Measurements from ENCODE around the gene NRBF2. TPM values are rescaled to one million over a fixed set of nuclear protein-coding genes. Genes with fewer than 3 reads are reported as not detected.

Gene NRBF2
- total and polyA plus RNA-seq, 9 of the 15 experiments (the other 6 are each of a cell fraction or from before 2014, with no cell fraction given): 20.8 to 52.1 (median 30.5) TPM

DNA sequence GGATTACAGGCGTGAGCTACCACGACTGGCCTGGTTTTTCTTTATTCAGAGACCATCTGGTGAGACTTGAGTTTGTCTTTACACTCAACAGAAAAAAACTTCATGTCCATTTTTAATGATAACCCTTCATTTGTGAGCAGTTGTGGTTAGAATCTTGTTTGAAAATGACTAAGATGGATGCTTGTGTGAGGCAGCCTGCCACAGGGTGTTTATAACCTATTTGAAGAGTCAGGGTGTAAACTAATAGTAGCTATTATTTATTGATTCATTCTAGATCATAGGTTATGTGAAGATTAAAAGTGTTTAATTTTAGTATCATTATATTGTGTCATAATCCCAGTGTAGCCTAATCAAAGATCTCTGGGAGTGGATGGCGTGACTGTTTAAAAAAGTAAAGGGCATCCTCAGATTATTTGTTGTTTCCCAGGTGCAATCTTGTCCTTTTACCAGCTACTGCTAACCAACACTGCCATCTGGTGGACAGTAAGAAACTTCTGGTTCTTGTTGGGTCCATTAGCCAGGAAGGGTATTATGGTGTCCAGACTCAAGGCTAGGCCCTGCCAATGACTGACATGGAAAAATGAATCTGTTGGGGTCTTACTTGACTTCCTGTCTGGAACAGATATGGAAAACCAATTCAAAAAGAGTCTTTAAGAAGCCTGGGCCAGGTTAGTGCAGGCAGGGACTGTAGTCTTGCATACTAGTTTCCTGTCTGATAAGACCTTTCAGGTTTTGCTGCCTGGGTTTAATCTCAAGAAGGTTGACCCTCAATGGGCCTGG, 24.9 kb downstream of the NRBF2 start (continued):
- TF ChIP-seq, protein P1, sequence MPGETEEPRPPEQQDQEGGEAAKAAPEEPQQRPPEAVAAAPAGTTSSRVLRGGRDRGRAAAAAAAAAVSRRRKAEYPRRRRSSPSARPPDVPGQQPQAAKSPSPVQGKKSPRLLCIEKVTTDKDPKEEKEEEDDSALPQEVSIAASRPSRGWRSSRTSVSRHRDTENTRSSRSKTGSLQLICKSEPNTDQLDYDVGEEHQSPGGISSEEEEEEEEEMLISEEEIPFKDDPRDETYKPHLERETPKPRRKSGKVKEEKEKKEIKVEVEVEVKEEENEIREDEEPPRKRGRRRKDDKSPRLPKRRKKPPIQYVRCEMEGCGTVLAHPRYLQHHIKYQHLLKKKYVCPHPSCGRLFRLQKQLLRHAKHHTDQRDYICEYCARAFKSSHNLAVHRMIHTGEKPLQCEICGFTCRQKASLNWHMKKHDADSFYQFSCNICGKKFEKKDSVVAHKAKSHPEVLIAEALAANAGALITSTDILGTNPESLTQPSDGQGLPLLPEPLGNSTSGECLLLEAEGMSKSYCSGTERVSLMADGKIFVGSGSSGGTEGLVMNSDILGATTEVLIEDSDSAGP (CRISPR knock-in tag; IDR thresholded peaks at IDR 0.05): no peak
- TF ChIP-seq MTA3 (IDR thresholded peaks at IDR 0.05; ENCODE audit: borderline replicate concordance) (0 out of 2 replicates have a peak, but pooled peaks have one; percentile 20), NCOR1 (IDR thresholded peaks at IDR 0.05) (no peak), NR3C1 (CRISPR knock-in tag; IDR thresholded peaks at IDR 0.05) (no peak), NFIX (CRISPR knock-in tag; IDR thresholded peaks at IDR 0.05; ENCODE audit: low read depth) (no peak), RB1 (IDR thresholded peaks at IDR 0.05; ENCODE audit: low read depth) (no peak), NFIC (IDR thresholded peaks at IDR 0.05) (no peak), KDM1A (IDR thresholded peaks at IDR 0.05) (no peak), PRMT5 (CRISPR knock-in tag; IDR thresholded peaks at IDR 0.05) (no peak), ZNF75A (CRISPR knock-in tag; IDR thresholded peaks at IDR 0.05) (no peak), RAD21 (CRISPR knock-in tag; conservative IDR thresholded peaks at IDR 0.05 in 1 of 2, IDR thresholded peaks at IDR 0.05 in 1 of 2) (peak; percentile 98 to 99), GATAD2A (IDR thresholded peaks at IDR 0.05) (no peak), ADNP (tag; IDR thresholded peaks at IDR 0.05) (no peak), TGIF2 (CRISPR knock-in tag; IDR thresholded peaks at IDR 0.05) (no peak), ARHGAP35 (IDR thresholded peaks at IDR 0.05; ENCODE audit: partially characterized antibody) (no peak), ZNF12 (CRISPR knock-in tag; IDR thresholded peaks at IDR 0.05) (no peak), BRF1 (IDR thresholded peaks at IDR 0.05; ENCODE audit: borderline replicate concordance, extremely low read depth, insufficient read length) (no peak), NFRKB (IDR thresholded peaks at IDR 0.05; ENCODE audit: low read depth) (no peak), CBFA2T3 (IDR thresholded peaks at IDR 0.05) (no peak), ZEB2 (IDR thresholded peaks at IDR 0.05) (no peak)
- TF ChIP-seq, protein P2, sequence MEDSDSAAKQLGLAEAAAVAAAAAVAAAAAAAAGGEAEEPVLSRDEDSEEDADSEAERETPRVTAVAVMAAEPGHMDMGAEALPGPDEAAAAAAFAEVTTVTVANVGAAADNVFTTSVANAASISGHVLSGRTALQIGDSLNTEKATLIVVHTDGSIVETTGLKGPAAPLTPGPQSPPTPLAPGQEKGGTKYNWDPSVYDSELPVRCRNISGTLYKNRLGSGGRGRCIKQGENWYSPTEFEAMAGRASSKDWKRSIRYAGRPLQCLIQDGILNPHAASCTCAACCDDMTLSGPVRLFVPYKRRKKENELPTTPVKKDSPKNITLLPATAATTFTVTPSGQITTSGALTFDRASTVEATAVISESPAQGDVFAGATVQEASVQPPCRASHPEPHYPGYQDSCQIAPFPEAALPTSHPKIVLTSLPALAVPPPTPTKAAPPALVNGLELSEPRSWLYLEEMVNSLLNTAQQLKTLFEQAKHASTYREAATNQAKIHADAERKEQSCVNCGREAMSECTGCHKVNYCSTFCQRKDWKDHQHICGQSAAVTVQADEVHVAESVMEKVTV (CRISPR knock-in tag; IDR thresholded peaks at IDR 0.05): peak; percentile 95
- TF ChIP-seq, protein P3, sequence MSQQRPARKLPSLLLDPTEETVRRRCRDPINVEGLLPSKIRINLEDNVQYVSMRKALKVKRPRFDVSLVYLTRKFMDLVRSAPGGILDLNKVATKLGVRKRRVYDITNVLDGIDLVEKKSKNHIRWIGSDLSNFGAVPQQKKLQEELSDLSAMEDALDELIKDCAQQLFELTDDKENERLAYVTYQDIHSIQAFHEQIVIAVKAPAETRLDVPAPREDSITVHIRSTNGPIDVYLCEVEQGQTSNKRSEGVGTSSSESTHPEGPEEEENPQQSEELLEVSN (IDR thresholded peaks at IDR 0.05; ENCODE audit: borderline replicate concordance in 1 of 2, extremely low read depth in 1 of 2, insufficient read depth in 1 of 2, insufficient read length in 1 of 2, low read depth in 1 of 2, low read length in 1 of 2, poor library complexity in 1 of 2, severe bottlenecking in 1 of 2): no peak
- TF ChIP-seq, protein P4, sequence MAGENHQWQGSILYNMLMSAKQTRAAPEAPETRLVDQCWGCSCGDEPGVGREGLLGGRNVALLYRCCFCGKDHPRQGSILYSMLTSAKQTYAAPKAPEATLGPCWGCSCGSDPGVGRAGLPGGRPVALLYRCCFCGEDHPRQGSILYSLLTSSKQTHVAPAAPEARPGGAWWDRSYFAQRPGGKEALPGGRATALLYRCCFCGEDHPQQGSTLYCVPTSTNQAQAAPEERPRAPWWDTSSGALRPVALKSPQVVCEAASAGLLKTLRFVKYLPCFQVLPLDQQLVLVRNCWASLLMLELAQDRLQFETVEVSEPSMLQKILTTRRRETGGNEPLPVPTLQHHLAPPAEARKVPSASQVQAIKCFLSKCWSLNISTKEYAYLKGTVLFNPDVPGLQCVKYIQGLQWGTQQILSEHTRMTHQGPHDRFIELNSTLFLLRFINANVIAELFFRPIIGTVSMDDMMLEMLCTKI (IDR thresholded peaks at IDR 0.05; ENCODE audit: partially characterized antibody): no peak
